Glomerular visceral epithelial cell (primary cell): ENCODE results near the gene PLEKHA6.

Source experiments
- DNase-seq: peaks from one replicate; pipeline ENCODE4 v3.0.0-alpha.2; 2016; ENCODE audit errors: extremely low spot score

Gene PLEKHA6

GRCh38 chr1:204192589-204193352 lies 167.0 kb downstream of the PLEKHA6 start:
- DNase-seq = no peak

DNA sequence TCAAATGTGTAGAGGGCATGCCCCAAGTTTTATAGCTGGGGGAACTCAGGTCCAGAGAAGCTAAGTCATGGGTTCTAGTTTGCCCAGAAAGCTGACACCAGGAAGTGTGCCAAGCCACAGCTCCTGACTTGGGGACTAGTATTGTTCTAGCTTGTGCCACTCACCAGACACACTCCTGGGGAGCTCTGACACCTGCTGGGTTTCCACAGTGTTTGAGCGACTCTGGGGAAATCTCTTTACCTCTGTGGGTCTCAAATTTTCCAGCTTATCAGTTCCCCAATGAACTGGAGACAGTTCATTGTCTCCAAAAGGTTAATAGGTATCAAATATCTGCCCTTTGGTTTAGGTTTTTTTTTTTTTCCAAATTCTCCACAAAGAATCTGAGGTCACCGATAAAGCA lies 167.7 kb downstream of the PLEKHA6 start:
- DNase-seq = no peak

DNA sequence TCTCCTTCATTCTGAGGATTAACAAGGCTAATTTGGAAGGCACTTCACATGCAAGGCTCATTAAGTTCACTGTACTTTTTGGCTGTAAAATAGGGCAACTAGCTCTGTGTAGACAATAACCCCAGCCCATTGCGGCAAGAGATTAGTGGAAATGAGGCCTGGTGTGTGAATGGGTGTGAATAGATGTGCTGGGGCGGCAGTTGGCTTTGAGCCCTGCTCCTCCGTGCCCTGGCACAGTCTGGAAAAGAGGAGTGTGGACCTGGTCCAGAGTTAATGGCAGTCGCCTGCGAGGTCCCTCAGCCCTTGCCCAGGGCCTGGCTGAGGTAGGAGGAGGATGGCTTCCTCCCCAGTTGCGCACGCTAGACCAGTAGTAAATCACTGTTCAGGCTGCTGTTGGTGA lies 168.3 kb downstream of the PLEKHA6 start:
- DNase-seq = no peak

- peak; percentile 29 for DNase-seq
These were observed 169.2 kb downstream of the PLEKHA6 start for GRCh38 chr1:204190212-204191211.

- no peak for DNase-seq
These were observed 170.6 kb downstream of the PLEKHA6 start for GRCh38 chr1:204188959-204189639.

DNA sequence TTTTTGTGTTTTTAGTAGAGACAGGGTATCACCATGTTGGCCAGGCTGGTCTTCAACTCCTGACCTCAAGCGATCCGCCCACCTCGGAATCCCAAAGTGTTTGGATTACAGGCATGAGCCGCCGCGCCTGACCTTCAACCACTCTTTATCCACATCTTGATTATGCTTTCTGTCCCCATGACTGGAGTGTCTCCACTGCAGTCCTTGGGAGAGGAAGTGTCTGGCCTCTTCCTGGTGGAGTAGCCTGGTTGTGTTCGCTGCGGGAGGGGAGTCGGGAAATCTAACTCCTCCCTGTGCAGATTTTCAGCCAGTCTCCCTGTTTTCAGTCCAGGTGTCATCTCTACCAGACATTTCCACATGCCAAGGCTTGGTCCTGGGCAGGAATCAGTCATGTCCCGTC lies 173.1 kb downstream of the PLEKHA6 start:
- no peak for DNase-seq

DNA sequence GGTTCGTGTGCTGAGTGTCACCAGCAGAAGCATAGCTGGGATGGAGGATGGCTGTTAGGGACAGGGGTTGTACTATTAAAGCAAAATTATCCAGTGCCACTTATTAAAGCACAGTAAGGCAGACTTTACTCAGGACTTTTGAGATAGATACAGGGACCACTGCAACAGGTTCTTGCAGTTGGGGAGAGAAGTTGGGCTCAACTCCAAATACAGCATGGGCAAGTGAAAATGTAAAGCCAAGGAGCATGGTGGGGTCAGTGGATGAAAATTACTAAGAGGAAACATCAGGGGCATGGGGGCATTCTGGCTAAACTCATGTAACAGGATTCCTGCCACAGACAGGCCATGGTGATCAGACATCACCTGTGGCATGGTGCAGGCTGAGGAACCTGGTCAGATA lies 178.6 kb downstream of the PLEKHA6 start:
- DNase-seq = no peak

DNA sequence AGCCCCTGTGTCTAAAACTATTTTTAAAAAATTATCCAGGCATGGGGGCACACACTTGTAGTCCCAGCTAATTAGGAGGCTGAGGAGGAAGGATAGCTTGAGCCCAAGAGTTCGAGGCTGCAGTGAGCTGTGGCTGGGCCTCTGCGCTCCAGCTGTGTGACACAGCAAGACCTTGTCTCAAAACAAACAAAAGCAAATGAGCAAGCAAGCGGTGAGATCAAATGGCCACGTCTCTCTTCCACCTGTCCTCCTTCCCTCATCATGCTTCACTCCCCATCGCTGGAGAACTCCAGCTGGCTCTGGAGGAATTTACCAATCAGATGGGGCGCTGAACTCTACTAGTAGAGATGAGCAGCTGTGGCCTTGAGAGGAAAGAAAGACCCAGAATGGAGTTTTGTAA lies 179.6 kb downstream of the PLEKHA6 start:
- no peak for DNase-seq

GRCh38 chr1:204178487-204179281 lies 181.0 kb downstream of the PLEKHA6 start:
- DNase-seq = no peak

DNA sequence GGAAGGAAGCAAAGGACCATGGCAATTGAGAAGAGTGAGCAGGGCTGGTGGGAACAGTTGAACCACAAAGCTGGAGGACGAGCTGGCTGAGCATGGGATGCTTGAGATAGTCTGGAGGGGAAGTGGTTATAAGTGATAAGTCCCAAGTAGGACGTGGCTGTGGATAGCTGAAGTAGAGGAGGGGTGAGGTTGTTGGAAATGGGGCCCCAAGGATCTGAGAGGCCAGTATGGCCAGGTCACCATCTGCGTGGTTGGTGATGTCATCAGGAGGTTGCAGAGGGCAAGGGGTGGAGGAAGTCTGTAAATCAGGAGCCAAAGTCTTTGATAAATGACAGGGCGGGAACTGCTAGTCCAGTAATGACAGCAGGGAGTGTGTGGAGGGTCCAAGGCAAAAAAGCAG lies 182.6 kb downstream of the PLEKHA6 start:
- no peak for DNase-seq

- no peak for DNase-seq
These were observed 183.7 kb downstream of the PLEKHA6 start for GRCh38 chr1:204176049-204176448.

GRCh38 chr1:204174958-204175357 lies 184.8 kb downstream of the PLEKHA6 start:
- no peak for DNase-seq

DNA sequence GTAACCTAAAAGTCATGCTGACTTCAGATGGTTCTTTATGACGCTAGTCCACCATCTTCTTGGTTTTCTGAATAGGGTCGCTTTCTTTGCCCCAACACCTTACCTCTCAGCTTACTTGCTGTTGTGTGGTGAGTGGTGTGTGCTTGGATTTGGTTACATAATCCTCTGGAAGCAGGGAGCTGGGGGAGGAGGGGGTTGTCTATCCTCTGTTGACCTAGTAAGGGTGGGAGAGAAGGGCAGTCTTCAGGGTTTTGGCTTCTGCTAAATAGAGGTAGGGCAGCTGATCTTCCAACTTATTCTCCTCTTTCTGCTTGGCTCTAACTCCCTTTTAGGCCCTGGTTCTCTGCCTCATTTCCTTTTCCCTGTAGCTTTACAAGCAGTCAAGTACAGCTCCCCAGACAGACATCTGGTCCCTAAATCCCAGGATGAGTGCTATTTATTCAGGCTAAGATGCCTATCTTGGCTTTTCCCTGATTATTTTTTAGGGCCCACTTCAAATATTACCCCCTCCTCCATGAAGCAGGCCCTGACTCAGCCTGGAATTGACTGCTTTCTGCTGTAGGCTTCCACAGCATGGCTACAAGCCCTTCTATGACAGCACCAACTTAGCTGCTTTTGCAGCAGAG lies 187.2 kb downstream of the PLEKHA6 start:
- DNase-seq = no peak

DNA sequence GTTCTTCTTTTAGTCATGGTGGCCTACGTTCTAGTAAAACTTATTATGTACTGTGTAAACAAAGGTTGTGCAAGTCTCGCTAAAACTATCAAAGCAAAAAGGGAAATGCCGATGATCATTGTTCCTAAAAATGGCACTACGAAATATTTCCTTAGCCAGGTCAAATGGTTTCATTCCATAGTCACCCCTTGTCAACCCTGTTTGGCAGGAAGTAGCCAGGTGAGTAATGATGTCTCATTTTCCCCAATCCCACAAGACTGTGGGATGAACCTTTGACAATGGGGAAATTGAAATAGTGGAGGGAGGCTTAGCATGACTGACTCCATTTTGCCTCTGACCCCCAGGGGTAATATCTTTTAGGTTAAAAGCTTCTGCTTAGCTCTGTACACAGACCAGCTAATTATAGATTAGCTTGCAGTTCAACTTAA lies 188.0 kb downstream of the PLEKHA6 start:
- peak; percentile 41 for DNase-seq

DNA sequence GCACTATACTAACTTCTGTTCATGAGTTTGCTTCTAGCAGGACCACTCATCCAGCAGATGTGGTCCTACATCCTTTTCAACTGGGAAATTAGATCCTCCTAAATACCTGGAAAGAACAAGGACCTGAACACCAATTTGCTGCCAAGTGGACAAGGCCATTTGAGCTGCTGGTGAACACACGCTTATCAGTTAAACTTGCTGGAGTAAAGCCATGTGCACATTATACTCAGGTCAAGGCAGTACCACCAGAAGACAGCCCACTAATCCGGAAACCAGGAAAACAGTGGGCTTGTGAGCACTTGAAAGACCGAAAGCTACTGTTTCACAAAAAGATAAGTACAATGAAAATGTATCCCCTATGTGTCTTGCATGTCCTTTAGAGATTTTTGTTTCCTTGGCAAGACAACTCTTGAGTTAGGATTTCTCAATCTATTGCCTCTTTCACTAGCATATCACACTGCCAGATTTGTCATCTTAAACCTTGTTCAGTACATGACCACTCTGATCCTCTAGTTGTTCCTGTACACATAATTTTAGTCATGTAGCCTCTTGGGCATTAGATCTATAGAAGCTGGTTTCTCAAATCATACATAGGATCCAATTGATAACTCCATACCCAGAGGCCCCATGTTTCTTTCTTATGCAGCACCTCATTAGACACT lies 189.1 kb downstream of the PLEKHA6 start:
- DNase-seq = no peak

DNA sequence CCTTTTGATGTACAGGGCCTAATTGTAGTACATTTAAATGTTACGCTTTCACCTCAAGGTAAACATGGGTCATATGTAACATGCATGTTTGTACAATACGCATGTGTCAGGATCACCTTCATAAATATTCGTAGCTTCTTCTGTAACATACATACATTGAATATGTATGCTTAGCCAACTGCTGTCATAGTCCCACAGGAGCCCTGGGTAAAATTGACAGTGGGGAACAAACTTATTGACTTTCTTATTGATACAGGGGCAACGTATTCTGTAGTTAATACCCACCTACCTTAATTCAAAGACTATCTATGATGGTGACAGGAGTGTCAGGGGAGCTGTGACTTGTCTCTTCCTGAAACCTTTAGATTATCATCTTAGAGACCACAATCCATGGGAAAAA lies 189.9 kb downstream of the PLEKHA6 start:
- DNase-seq = no peak
